K562 (cell line): ENCODE measurements around the gene HEMGN. TPM values are rescaled to one million over a fixed set of nuclear protein-coding genes. Genes with fewer than 3 reads are reported as not detected.

Source experiments
- ADNP ChIP-seq: fragments of 200-800 bp; sonication (Bioruptor generic); IDR thresholded peaks from 2 replicates; pipeline ENCODE4 v1.6.1; 2016; ENCODE audit warnings: missing genetic modification characterization, missing compliant biosample characterization
- BACH1 ChIP-seq: fragments of 200-800 bp; sonication (Bioruptor generic); IDR thresholded peaks from 2 replicates; pipeline ENCODE4 v1.6.1; 2016; ENCODE audit warnings: missing genetic modification characterization, missing compliant biosample characterization
- BRD9 ChIP-seq: fragments of 450-650 bp; IDR thresholded peaks from 2 replicates; pipeline ENCODE4 v1.6.1; 2018; ENCODE audit warnings: low read depth; ENCODE audit not compliant: partially characterized antibody
- CCAR2 ChIP-seq: fragments of 200-400 bp; formaldehyde crosslinking; IDR thresholded peaks from 2 replicates; pipeline ENCODE4 v1.6.1; 2017; ENCODE audit warnings: mild to moderate bottlenecking, low read depth, low read length
- CREB3L1 ChIP-seq: fragments of 450-650 bp; IDR thresholded peaks from 2 replicates; pipeline ENCODE4 v1.6.1; 2014; ENCODE audit warnings: low read depth, mild to moderate bottlenecking, moderate library complexity, borderline replicate concordance
- CTCF ChIP-seq, 3 experiments: IDR thresholded peaks in 2 of 3; conservative IDR thresholded peaks in 1 of 3; 2 replicates each; pipeline ENCODE4 v1.5.1; 2011 to 2012; ENCODE audit warnings: low read length in 3 of 3, mild to moderate bottlenecking in 3 of 3, control low read depth in 2 of 3, improper control_type of control experiment in 1 of 3, inconsistent platforms in 1 of 3, low read depth in 1 of 3, mixed read lengths in 1 of 3, moderate library complexity in 1 of 3; ENCODE audit not compliant: insufficient read depth in 2 of 3
- HMGN3 ChIP-seq: IDR thresholded peaks from 2 replicates; pipeline ENCODE4 v1.6.1; 2011; ENCODE audit warnings: borderline replicate concordance, low read depth, mild to moderate bottlenecking, mixed read lengths, low read length; ENCODE audit not compliant: insufficient read length; ENCODE audit errors: extremely low read depth
- KLF1 ChIP-seq: fragments of 450-650 bp; IDR thresholded peaks from 2 replicates; pipeline ENCODE4 v1.6.1; 2016; ENCODE audit warnings: missing genetic modification characterization, missing compliant biosample characterization
- KLF13 ChIP-seq: fragments of 450-650 bp; IDR thresholded peaks from 2 replicates; pipeline ENCODE4 v1.6.1; 2016; ENCODE audit warnings: missing genetic modification characterization, low read depth, mild to moderate bottlenecking, missing compliant biosample characterization, moderate library complexity, borderline replicate concordance
- NUFIP1 ChIP-seq: fragments of 450-650 bp; IDR thresholded peaks from 2 replicates; pipeline ENCODE4 v1.6.1; 2018; ENCODE audit not compliant: partially characterized antibody
- PHB ChIP-seq: fragments of 250-450 bp; sonication (Bioruptor Pico); IDR thresholded peaks from 2 replicates; pipeline ENCODE4 v1.5.0; 2021
- POLR2B ChIP-seq: fragments of 450-650 bp; IDR thresholded peaks from 2 replicates; pipeline ENCODE4 v1.6.1; 2018; ENCODE audit warnings: low read depth; ENCODE audit not compliant: partially characterized antibody
- RAD51 ChIP-seq: fragments of 450-650 bp; IDR thresholded peaks from 2 replicates; pipeline ENCODE4 v1.7.1; 2016; ENCODE audit warnings: low read depth, mild to moderate bottlenecking, borderline replicate concordance
- SRSF3 ChIP-seq: fragments of 200-400 bp; formaldehyde crosslinking; IDR thresholded peaks from 2 replicates; pipeline ENCODE4 v1.6.1; 2016; ENCODE audit warnings: mild to moderate bottlenecking, low read length, moderate library complexity; ENCODE audit not compliant: insufficient read depth
- ZBTB2 ChIP-seq: fragments of 450-650 bp; IDR thresholded peaks from 2 replicates; pipeline ENCODE4 v1.6.1; 2016; ENCODE audit warnings: antibody characterized with exemption
- ZC3H8 ChIP-seq: fragments of 450-650 bp; IDR thresholded peaks from 2 replicates; pipeline ENCODE4 v1.6.1; 2017
- ZNF239 ChIP-seq: fragments of 250-450 bp; sonication (Bioruptor Pico); IDR thresholded peaks from 2 replicates; pipeline ENCODE4 v1.4.0; 2020; ENCODE audit warnings: mild to moderate bottlenecking
- ZNF511 ChIP-seq: sonication (generic); formaldehyde crosslinking; IDR thresholded peaks from 2 replicates; pipeline ENCODE4 v1.8.0; 2022; ENCODE audit warnings: mild to moderate bottlenecking, missing genetic modification reagents
- polyA plus RNA-seq, 8 experiments: library from polyadenylated mRNA; depleted of rRNA in 4 of 8; stranded (reverse) in 5 of 8; unstranded in 3 of 8; fragments of >200 nt; fragmentation: Nextera tagmentation in 2 of 8; fragmentation: Illumina TruSeq in 1 of 8; extraction: Ambion mirVana in 2 of 8; extraction: Trizol in 1 of 8; gene quantifications; 2 replicates each; pipeline versions ENCODE4 v1.2.1 to v1.2.3, GENCODE V29; 2011 to 2014; ENCODE audit warnings: inconsistent platforms in 1 of 8, missing spikeins in 1 of 8
- total RNA-seq, 7 experiments: library from RNA; depleted of rRNA in 6 of 7; stranded (reverse); fragments of >200 nt in 6 of 7; fragmentation: Illumina TruSeq in 2 of 7; extraction: Trizol in 2 of 7; gene quantifications; 2 replicates each; pipeline versions ENCODE4 v1.2.1 to v1.2.3, GENCODE V29; 2011 to 2021; ENCODE audit warnings: low replicate concordance in 1 of 7
- TF ChIP-seq, protein P1 (sequence below): fragments of 250-450 bp; sonication (Bioruptor Pico); IDR thresholded peaks from 2 replicates; pipeline ENCODE4 v1.8.0; 2021; ENCODE audit warnings: moderate library complexity, mild to moderate bottlenecking, inconsistent platforms
- TF ChIP-seq, protein P2 (sequence below): fragments of 450-650 bp; formaldehyde crosslinking; IDR thresholded peaks from 2 replicates; pipeline ENCODE4 v1.4.0; 2022; ENCODE audit warnings: missing genetic modification characterization

Gene HEMGN
- total and polyA plus RNA-seq, 9 of the 15 experiments (the other 6 are each of a cell fraction or from before 2014, with no cell fraction given): 56.3 to 258 (median 137) TPM

GRCh38 chr9:97923529-97924108, 14.4 kb downstream of the HEMGN start (continued):
- peak; percentile 68 to 84 (median 77) for TF ChIP-seq CTCF (IDR thresholded peaks at IDR 0.05 in 2 of 3, conservative IDR thresholded peaks at IDR 0.05 in 1 of 3; ENCODE audit: insufficient read depth in 2 of 3, low read depth in 1 of 3, low read length in 3 of 3)
- peak; percentile 99 for TF ChIP-seq BRD9
- no peak for TF ChIP-seq POLR2B
- TF ChIP-seq ZC3H8: 0 out of 2 replicates have a peak, but pooled peaks have one; percentile 31
- no peak for TF ChIP-seq CCAR2
- TF ChIP-seq PHB: no peak
- no peak for TF ChIP-seq KLF1 (tag)
- no peak for TF ChIP-seq SRSF3
- peak; percentile 28; the same call in 1 of the 2 replicates for TF ChIP-seq RAD51
- no peak for TF ChIP-seq ZNF511
- no peak for TF ChIP-seq HMGN3
- no peak for TF ChIP-seq NUFIP1
- no peak for TF ChIP-seq ADNP
- TF ChIP-seq KLF13 (tag): no peak
- TF ChIP-seq CREB3L1: no peak
- TF ChIP-seq BACH1 (tag): 0 out of 2 replicates have a peak, but pooled peaks have one; percentile 42
- no peak for TF ChIP-seq ZBTB2
- TF ChIP-seq, protein P1, sequence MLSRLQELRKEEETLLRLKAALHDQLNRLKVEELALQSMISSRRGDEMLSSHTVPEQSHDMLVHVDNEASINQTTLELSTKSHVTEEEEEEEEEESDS (CRISPR knock-in tag): no peak
- TF ChIP-seq, protein P2, sequence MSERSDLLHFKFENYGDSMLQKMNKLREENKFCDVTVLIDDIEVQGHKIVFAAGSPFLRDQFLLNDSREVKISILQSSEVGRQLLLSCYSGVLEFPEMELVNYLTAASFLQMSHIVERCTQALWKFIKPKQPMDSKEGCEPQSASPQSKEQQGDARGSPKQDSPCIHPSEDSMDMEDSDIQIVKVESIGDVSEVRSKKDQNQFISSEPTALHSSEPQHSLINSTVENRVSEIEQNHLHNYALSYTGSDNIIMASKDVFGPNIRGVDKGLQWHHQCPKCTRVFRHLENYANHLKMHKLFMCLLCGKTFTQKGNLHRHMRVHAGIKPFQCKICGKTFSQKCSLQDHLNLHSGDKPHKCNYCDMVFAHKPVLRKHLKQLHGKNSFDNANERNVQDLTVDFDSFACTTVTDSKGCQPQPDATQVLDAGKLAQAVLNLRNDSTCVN (CRISPR knock-in tag): no peak
- TF ChIP-seq ZNF239: 0 out of 2 replicates have a peak, but pooled peaks have one; percentile 5
